A549 (cell line): ENCODE data around the gene B3GAT1. TPM values are rescaled to one million over a fixed set of nuclear protein-coding genes. Genes with fewer than 3 reads are reported as not detected.

Experiments
- ATAC-seq, 2 experiments: fragments of 200-7000 bp in 1 of 2; fragments of >200 bp in 1 of 2; cut with Nextera tagmentation in 1 of 2; cut with Tn5 transposase in 1 of 2; 3 replicates each; pipeline versions ENCODE4 v1.8.0 to v1.9.1; 2018 to 2020; ENCODE audit warnings: mild to moderate bottlenecking in 1 of 2, moderate library complexity in 1 of 2
- CTCF ChIA-PET: fragments of 300-600 bp; sonication (Branson Sonifier 250); formaldehyde crosslinking; extraction: SDS; loops from one replicate; lab custom pipeline; 2021; ENCODE audit warnings: antibody characterized with exemption, inconsistent platforms; lab: Yijun Ruan, JAX
- POLR2A ChIA-PET: fragments of 350-600 bp; formaldehyde crosslinking; extraction: SDS; loops from one replicate; lab custom pipeline; 2021; ENCODE audit warnings: antibody characterized with exemption, inconsistent platforms; lab: Yijun Ruan, JAX
- DNase-seq, 2 experiments: peaks; one replicate each; pipeline versions ENCODE4 v3.0.0 to v3.0.0-alpha.2; 2011 to 2016; ENCODE audit warnings: low read depth in 1 of 2, low spot score in 1 of 2
- FAIRE-seq: peaks from 2 replicates; lab custom pipeline; 2011; peaks lifted over from hg19 to GRCh38; lab: Jason Lieb, UNC
- H3K27ac ChIP-seq, 2 experiments: fragments of >200 bp; sonication (Bioruptor Twin); formaldehyde crosslinking; 3 replicates each; pipeline ENCODE4 v1.5.1; 2016 to 2017
- H3K4me1 ChIP-seq: fragments of >200 bp; sonication (Bioruptor Twin); formaldehyde crosslinking; 3 replicates; pipeline ENCODE4 v1.6.1; 2016
- H3K4me2 ChIP-seq: fragments of >200 bp; sonication (Bioruptor Twin); formaldehyde crosslinking; 3 replicates; pipeline ENCODE4 v1.6.1; 2016
- H3K4me3 ChIP-seq: fragments of >200 bp; sonication (Bioruptor Twin); formaldehyde crosslinking; 3 replicates; pipeline ENCODE4 v1.5.1; 2016
- H3K9me3 ChIP-seq: fragments of >200 bp; sonication (Bioruptor Twin); formaldehyde crosslinking; 3 replicates; pipeline ENCODE4 v1.6.1; 2016
- ATOH8 ChIP-seq: fragments of 250-450 bp; sonication (Bioruptor Pico); IDR thresholded peaks from 2 replicates; pipeline ENCODE4 v1.5.0; 2020; ENCODE audit warnings: low read depth, mild to moderate bottlenecking, moderate library complexity
- BCL3 ChIP-seq: fragments of >200 bp; sonication (Bioruptor Twin); formaldehyde crosslinking; IDR thresholded peaks from 3 replicates; pipeline ENCODE4 v1.6.1; 2016
- CBX2 ChIP-seq: fragments of 200-600 bp; sonication (generic); IDR thresholded peaks from 2 replicates; pipeline ENCODE4 v1.6.1; 2016; ENCODE audit warnings: low read depth, mild to moderate bottlenecking, borderline replicate concordance
- CBX8 ChIP-seq: fragments of 200-600 bp; sonication (generic); IDR thresholded peaks from 2 replicates; pipeline ENCODE4 v1.6.1; 2016
- CEBPB ChIP-seq, 2 experiments: fragments of >200 bp in 1 of 2; sonication (Bioruptor Twin) in 1 of 2; formaldehyde crosslinking in 1 of 2; IDR thresholded peaks; 2 replicates each; pipeline ENCODE4 v1.6.1; 2012 to 2016
- E2F6 ChIP-seq: IDR thresholded peaks from 2 replicates; pipeline ENCODE4 v1.6.1; 2012; ENCODE audit warnings: low read depth, borderline replicate concordance
- EHF ChIP-seq: fragments of 250-450 bp; sonication (Bioruptor Pico); IDR thresholded peaks from 2 replicates; pipeline ENCODE4 v1.5.0; 2020; ENCODE audit warnings: mild to moderate bottlenecking
- ELK1 ChIP-seq: fragments of 150-350 bp; IDR thresholded peaks from 2 replicates; pipeline ENCODE4 v1.6.1; 2014; ENCODE audit warnings: low read depth, mild to moderate bottlenecking, low read length
- FOSL2 ChIP-seq, 2 experiments: fragments of 450-650 bp in 1 of 2; fragments of >200 bp in 1 of 2; sonication (Bioruptor Twin) in 1 of 2; formaldehyde crosslinking; IDR thresholded peaks; 2 replicates each; pipeline versions ENCODE4 v1.5.0 to v1.6.1; 2016 to 2020; ENCODE audit warnings: mild to moderate bottlenecking in 1 of 2, moderate library complexity in 1 of 2
- FOXS1 ChIP-seq: fragments of 250-450 bp; sonication (Bioruptor Pico); IDR thresholded peaks from 2 replicates; pipeline ENCODE4 v1.5.0; 2020; ENCODE audit warnings: mild to moderate bottlenecking, moderate library complexity
- HES2 ChIP-seq: fragments of >200 bp; sonication (Bioruptor Twin); formaldehyde crosslinking; IDR thresholded peaks from 2 replicates; pipeline ENCODE4 v1.6.1; 2016
- HOXA7 ChIP-seq: fragments of 250-450 bp; sonication (Bioruptor Pico); IDR thresholded peaks from 2 replicates; pipeline ENCODE4 v1.5.0; 2020; ENCODE audit warnings: mild to moderate bottlenecking, moderate library complexity
- HOXB13 ChIP-seq: fragments of 250-450 bp; sonication (Bioruptor Pico); IDR thresholded peaks from 2 replicates; pipeline ENCODE4 v1.5.0; 2020; ENCODE audit warnings: low read depth, mild to moderate bottlenecking, moderate library complexity
- JUN ChIP-seq, 2 experiments: fragments of >200 bp; sonication (Bioruptor Twin); formaldehyde crosslinking; IDR thresholded peaks; 2 replicates in 1 of 2; 3 replicates in 1 of 2; pipeline ENCODE4 v1.6.1; 2016 to 2017
- KDM5A ChIP-seq: fragments of 200-600 bp; sonication (generic); IDR thresholded peaks from 2 replicates; pipeline ENCODE4 v1.6.1; 2016; ENCODE audit warnings: antibody characterized with exemption, mild to moderate bottlenecking
- MAFK ChIP-seq: fragments of 450-650 bp; IDR thresholded peaks from 2 replicates; pipeline ENCODE4 v1.6.1; 2014; ENCODE audit not compliant: partially characterized antibody
- MAZ ChIP-seq: fragments of 150-350 bp; IDR thresholded peaks from 2 replicates; pipeline ENCODE4 v1.6.1; 2014; ENCODE audit warnings: antibody characterized with exemption, low read depth, low read length, borderline replicate concordance
- NPAS2 ChIP-seq: fragments of 250-450 bp; sonication (Bioruptor Pico); IDR thresholded peaks from 2 replicates; pipeline ENCODE4 v1.8.0; 2022; ENCODE audit warnings: mild to moderate bottlenecking, moderate library complexity, borderline replicate concordance
- NR3C1 ChIP-seq: fragments of >200 bp; sonication (Bioruptor Twin); formaldehyde crosslinking; IDR thresholded peaks from 3 replicates; pipeline ENCODE4 v1.6.1; 2017
- PBX3 ChIP-seq: IDR thresholded peaks from 2 replicates; pipeline ENCODE4 v1.6.1; 2012
- RAD21 ChIP-seq, 2 experiments: fragments of >200 bp in 1 of 2; sonication (Bioruptor Twin) in 1 of 2; formaldehyde crosslinking in 1 of 2; IDR thresholded peaks in 1 of 2; conservative IDR thresholded peaks in 1 of 2; 2 replicates in 1 of 2; 3 replicates in 1 of 2; pipeline ENCODE4 v1.6.1; 2012 to 2018; ENCODE audit warnings: inconsistent platforms in 1 of 2
- RARB ChIP-seq: fragments of 250-450 bp; sonication (Bioruptor Pico); IDR thresholded peaks from 2 replicates; pipeline ENCODE4 v1.8.0; 2021; ENCODE audit warnings: mild to moderate bottlenecking, moderate library complexity
- RCOR1 ChIP-seq: fragments of 150-350 bp; IDR thresholded peaks from 2 replicates; pipeline ENCODE4 v1.6.1; 2014; ENCODE audit warnings: antibody characterized with exemption, low read length, low read depth
- SMC3 ChIP-seq: fragments of >200 bp; sonication (Bioruptor Twin); formaldehyde crosslinking; IDR thresholded peaks from 3 replicates; pipeline ENCODE4 v1.6.1; 2018; ENCODE audit warnings: inconsistent platforms
- TP53 ChIP-seq: fragments of 250-450 bp; sonication (Bioruptor Pico); IDR thresholded peaks from 2 replicates; pipeline ENCODE4 v1.5.0; 2021; ENCODE audit warnings: mild to moderate bottlenecking, moderate library complexity
- USF2 ChIP-seq: fragments of 450-650 bp; IDR thresholded peaks from 2 replicates; pipeline ENCODE4 v1.6.1; 2014; ENCODE audit warnings: antibody characterized with exemption
- ZFP36 ChIP-seq: fragments of 450-650 bp; IDR thresholded peaks from 2 replicates; pipeline ENCODE4 v1.6.1; 2014; ENCODE audit warnings: borderline replicate concordance; ENCODE audit not compliant: partially characterized antibody
- ZNF302 ChIP-seq: fragments of 250-450 bp; sonication (Bioruptor Pico); IDR thresholded peaks from 2 replicates; pipeline ENCODE4 v1.9.0; 2021; ENCODE audit warnings: inconsistent platforms, mild to moderate bottlenecking, moderate library complexity
- ZSCAN20 ChIP-seq: fragments of 250-450 bp; sonication (Bioruptor Pico); IDR thresholded peaks from 2 replicates; pipeline ENCODE4 v1.8.0; 2022; ENCODE audit warnings: mild to moderate bottlenecking, moderate library complexity
- WGBS: methylation state at CpG from one replicate; pipeline ENCODE4 v1.1.6; 2017; ENCODE audit errors: missing lambda C conversion rate; 5-methylcytosine and 5-hydroxymethylcytosine counted together
- polyA plus RNA-seq, 4 experiments: library from polyadenylated mRNA; depleted of rRNA in 3 of 4; stranded (reverse); fragments of >200 nt; fragmentation: RNase III in 1 of 4; extraction: RNeasy Plus Mini Kit Qiagen cat#74134 plus additional on column Dnase treatment in 1 of 4; gene quantifications; 2 replicates in 3 of 4; 3 replicates in 1 of 4; pipeline ENCODE4 v1.2.3, GENCODE V29; 2011 to 2017

B3GAT1 gene
- polyA plus RNA-seq, 2 of the 4 experiments (the other 2 are of a cell fraction) = not detected

- no peak for TF ChIP-seq ATOH8 (CRISPR knock-in tag)
Observed at GRCh38 chr11:134349109-134349801, 62.8 kb downstream of the B3GAT1 start (continued).

- no peak overlapping the region for H3K4me3 ChIP-seq
- H3K27ac ChIP-seq = no peak overlapping the region
- no peak overlapping the region for H3K4me2 ChIP-seq
- CTCF ChIA-PET = no interaction called here
- 73% methylated on average over 10 of the region's 10 CpGs for WGBS
- H3K4me1 ChIP-seq = no peaks in the 10 kb centered on the region
- DNase-seq = no peak
- no peak for TF ChIP-seq RCOR1
- no peak for TF ChIP-seq KDM5A
- TF ChIP-seq, all 56 proteins: peak for 0
- POLR2A ChIA-PET = no interaction called here
- FAIRE-seq (no peak), ATAC-seq (no peak)
- no peaks in the 10 kb centered on the region for H3K9me3 ChIP-seq
Observed at GRCh38 chr11:134347441-134347840, 64.6 kb downstream of the B3GAT1 start.

- 53% methylated on average over 5 of the region's 5 CpGs for WGBS
- FAIRE-seq = no peak
- CTCF ChIA-PET = no interaction called here
Observed at GRCh38 chr11:134346976-134347350, 65.1 kb downstream of the B3GAT1 start.

GRCh38 chr11:134346101-134346975 lies 65.7 kb downstream of the B3GAT1 start:
- FAIRE-seq = no peak
- H3K27ac ChIP-seq = no peak overlapping the region
- DNase-seq = no peak
- ATAC-seq = no peak; a peak in 1 of 6 replicates
- CTCF ChIA-PET = no interaction called here
- H3K9me3 ChIP-seq = no peaks in the 10 kb centered on the region
- no peak overlapping the region for H3K4me3 ChIP-seq
- H3K4me2 ChIP-seq = no peak overlapping the region
- 73% methylated on average over 6 of the region's 22 CpGs for WGBS
- H3K4me1 ChIP-seq = no peaks in the 10 kb centered on the region
- POLR2A ChIA-PET = no interaction called here
- TF ChIP-seq MAFK (no peak), CEBPB (IDR thresholded peaks at IDR 0.05) (no peak), MAZ (no peak), JUN (IDR thresholded peaks at IDR 0.05) (no peak), SMC3 (no peak), RAD21 (conservative IDR thresholded peaks at IDR 0.05 in 1 of 2, IDR thresholded peaks at IDR 0.05 in 1 of 2) (no peak), HES2 (no peak), BCL3 (no peak), PBX3 (no peak), ZFP36 (no peak), USF2 (no peak), NPAS2 (CRISPR knock-in tag) (no peak), E2F6 (no peak), KDM5A (no peak)

More at GRCh38 chr11:134346976-134347350, 65.1 kb downstream of the B3GAT1 start:
- no peak overlapping the region for H3K4me2 ChIP-seq
- TF ChIP-seq CBX8 (no peak), ZNF302 (CRISPR knock-in tag) (no peak), TP53 (CRISPR knock-in tag) (no peak), FOXS1 (no peak), RARB (CRISPR knock-in tag) (no peak), CBX2 (no peak), HOXB13 (no peak), EHF (CRISPR knock-in tag) (no peak), ZSCAN20 (CRISPR knock-in tag) (no peak), NR3C1 (no peak), FOSL2 (IDR thresholded peaks at IDR 0.05) (no peak), FOSL2 (CRISPR knock-in tag; IDR thresholded peaks at IDR 0.05) (no peak), HOXA7 (CRISPR knock-in tag) (no peak), ELK1 (no peak)
- TF ChIP-seq, all 56 proteins: peak for 0
- Histone ChIP-seq H3K4me3 (no peak overlapping the region), H3K27ac (no peak overlapping the region), H3K9me3 (no peaks in the 10 kb centered on the region), H3K4me1 (no peaks in the 10 kb centered on the region)
- DNase-seq (no peak), ATAC-seq (no peak)
- POLR2A ChIA-PET = no interaction called here
